SK-N-SH treated with all-trans-retinoic acid at 6 μM for 48 hours (cell line): ENCODE data around the gene ADARB2.

ENCODE experiments used
- ATAC-seq: fragments of 200-7000 bp; cut with Tn5 transposase; 3 replicates; pipeline ENCODE4 v1.9.1; 2020; ENCODE audit warnings: mild to moderate bottlenecking, moderate library complexity
- ARNTL ChIP-seq: fragments of 450-650 bp; formaldehyde crosslinking; IDR thresholded peaks from 2 replicates; pipeline ENCODE4 v1.5.0; 2020; ENCODE audit warnings: low read depth, mild to moderate bottlenecking, moderate library complexity, borderline replicate concordance
- BACH2 ChIP-seq: fragments of 250-450 bp; sonication (Bioruptor Pico); IDR thresholded peaks from 2 replicates; pipeline ENCODE4 v1.9.0; 2021; ENCODE audit warnings: mild to moderate bottlenecking, borderline replicate concordance
- CREB5 ChIP-seq: fragments of 250-450 bp; sonication (Bioruptor Pico); IDR thresholded peaks from 2 replicates; pipeline ENCODE4 v1.5.1; 2020; ENCODE audit warnings: low read depth, mild to moderate bottlenecking, moderate library complexity
- CSDC2 ChIP-seq: fragments of 250-450 bp; sonication (Bioruptor Pico); IDR thresholded peaks from 2 replicates; pipeline ENCODE4 v1.5.0; 2020; ENCODE audit warnings: mild to moderate bottlenecking, moderate library complexity
- CSRNP3 ChIP-seq: fragments of 250-450 bp; sonication (Bioruptor Pico); IDR thresholded peaks from 2 replicates; pipeline ENCODE4 v1.5.1; 2021; ENCODE audit warnings: mild to moderate bottlenecking, moderate library complexity
- ESRRG ChIP-seq: fragments of 250-450 bp; sonication (Bioruptor Pico); IDR thresholded peaks from 2 replicates; pipeline ENCODE4 v1.6.1; 2021; ENCODE audit warnings: mild to moderate bottlenecking
- GLIS3 ChIP-seq: fragments of 250-450 bp; sonication (Bioruptor Pico); IDR thresholded peaks from 2 replicates; pipeline ENCODE4 v1.5.0; 2020; ENCODE audit warnings: mild to moderate bottlenecking, moderate library complexity
- ISL1 ChIP-seq: fragments of 250-450 bp; sonication (Bioruptor Pico); IDR thresholded peaks from 2 replicates; pipeline ENCODE4 v2.1.2; 2022; ENCODE audit warnings: mild to moderate bottlenecking, moderate library complexity
- OSR1 ChIP-seq: fragments of 250-450 bp; sonication (Bioruptor Pico); IDR thresholded peaks from 2 replicates; pipeline ENCODE4 v1.8.0; 2022; ENCODE audit warnings: moderate library complexity, mild to moderate bottlenecking, inconsistent platforms
- PATZ1 ChIP-seq: fragments of 250-450 bp; sonication (Bioruptor Pico); IDR thresholded peaks from 2 replicates; pipeline ENCODE4 v1.8.0; 2020; ENCODE audit warnings: mild to moderate bottlenecking, moderate library complexity, borderline replicate concordance
- PPARA ChIP-seq: fragments of 250-450 bp; sonication (Bioruptor Pico); IDR thresholded peaks from 2 replicates; pipeline ENCODE4 v1.5.0; 2020; ENCODE audit warnings: mild to moderate bottlenecking, borderline replicate concordance
- RARB ChIP-seq: fragments of 250-450 bp; sonication (Bioruptor Pico); IDR thresholded peaks from 2 replicates; pipeline ENCODE4 v1.8.0; 2021; ENCODE audit warnings: mild to moderate bottlenecking, moderate library complexity
- SNAI2 ChIP-seq: fragments of 250-450 bp; sonication (Bioruptor Pico); IDR thresholded peaks from 2 replicates; pipeline ENCODE4 v1.5.0; 2020; ENCODE audit warnings: mild to moderate bottlenecking, moderate library complexity
- TCF4 ChIP-seq: fragments of 250-450 bp; sonication (Bioruptor Pico); IDR thresholded peaks from 2 replicates; pipeline ENCODE4 v1.8.0; 2021; ENCODE audit warnings: mild to moderate bottlenecking, moderate library complexity, borderline replicate concordance
- TOX ChIP-seq: fragments of 250-450 bp; sonication (Bioruptor Pico); IDR thresholded peaks from 2 replicates; pipeline ENCODE4 v1.8.0; 2021; ENCODE audit warnings: mild to moderate bottlenecking, moderate library complexity, borderline replicate concordance
- ZC3H10 ChIP-seq: fragments of 250-450 bp; sonication (Bioruptor Pico); IDR thresholded peaks from 2 replicates; pipeline ENCODE4 v1.5.1; 2021; ENCODE audit warnings: mild to moderate bottlenecking, moderate library complexity
- ZFP3 ChIP-seq: fragments of 250-450 bp; sonication (Bioruptor Pico); IDR thresholded peaks from 2 replicates; pipeline ENCODE4 v1.5.0; 2020; ENCODE audit warnings: mild to moderate bottlenecking, moderate library complexity
- ZFP30 ChIP-seq: fragments of 450-650 bp; formaldehyde crosslinking; IDR thresholded peaks from 2 replicates; pipeline ENCODE4 v1.5.0; 2022; ENCODE audit warnings: mild to moderate bottlenecking, moderate library complexity
- ZNF70 ChIP-seq: fragments of 450-650 bp; formaldehyde crosslinking; IDR thresholded peaks from 2 replicates; pipeline ENCODE4 v1.5.0; 2020; ENCODE audit warnings: mild to moderate bottlenecking, moderate library complexity
- ZNF8 ChIP-seq: fragments of 450-650 bp; formaldehyde crosslinking; IDR thresholded peaks from 2 replicates; pipeline ENCODE4 v1.5.0; 2020; ENCODE audit warnings: mild to moderate bottlenecking, moderate library complexity
- TF ChIP-seq, protein P1 (sequence below): fragments of 250-450 bp; sonication (Bioruptor Pico); IDR thresholded peaks from 2 replicates; pipeline ENCODE4 v1.5.0; 2020; ENCODE audit warnings: mild to moderate bottlenecking, moderate library complexity
- TF ChIP-seq, protein P2 (sequence below): fragments of 250-450 bp; sonication (Bioruptor Pico); IDR thresholded peaks from 2 replicates; pipeline ENCODE4 v1.8.0; 2021; ENCODE audit warnings: low read depth, mild to moderate bottlenecking, moderate library complexity, borderline replicate concordance

Gene ADARB2

GRCh38 chr10:1274701-1275544 lies 462.4 kb downstream of the ADARB2 start:
- TF ChIP-seq OSR1 (CRISPR knock-in tag): no peak
- TF ChIP-seq, protein P1, sequence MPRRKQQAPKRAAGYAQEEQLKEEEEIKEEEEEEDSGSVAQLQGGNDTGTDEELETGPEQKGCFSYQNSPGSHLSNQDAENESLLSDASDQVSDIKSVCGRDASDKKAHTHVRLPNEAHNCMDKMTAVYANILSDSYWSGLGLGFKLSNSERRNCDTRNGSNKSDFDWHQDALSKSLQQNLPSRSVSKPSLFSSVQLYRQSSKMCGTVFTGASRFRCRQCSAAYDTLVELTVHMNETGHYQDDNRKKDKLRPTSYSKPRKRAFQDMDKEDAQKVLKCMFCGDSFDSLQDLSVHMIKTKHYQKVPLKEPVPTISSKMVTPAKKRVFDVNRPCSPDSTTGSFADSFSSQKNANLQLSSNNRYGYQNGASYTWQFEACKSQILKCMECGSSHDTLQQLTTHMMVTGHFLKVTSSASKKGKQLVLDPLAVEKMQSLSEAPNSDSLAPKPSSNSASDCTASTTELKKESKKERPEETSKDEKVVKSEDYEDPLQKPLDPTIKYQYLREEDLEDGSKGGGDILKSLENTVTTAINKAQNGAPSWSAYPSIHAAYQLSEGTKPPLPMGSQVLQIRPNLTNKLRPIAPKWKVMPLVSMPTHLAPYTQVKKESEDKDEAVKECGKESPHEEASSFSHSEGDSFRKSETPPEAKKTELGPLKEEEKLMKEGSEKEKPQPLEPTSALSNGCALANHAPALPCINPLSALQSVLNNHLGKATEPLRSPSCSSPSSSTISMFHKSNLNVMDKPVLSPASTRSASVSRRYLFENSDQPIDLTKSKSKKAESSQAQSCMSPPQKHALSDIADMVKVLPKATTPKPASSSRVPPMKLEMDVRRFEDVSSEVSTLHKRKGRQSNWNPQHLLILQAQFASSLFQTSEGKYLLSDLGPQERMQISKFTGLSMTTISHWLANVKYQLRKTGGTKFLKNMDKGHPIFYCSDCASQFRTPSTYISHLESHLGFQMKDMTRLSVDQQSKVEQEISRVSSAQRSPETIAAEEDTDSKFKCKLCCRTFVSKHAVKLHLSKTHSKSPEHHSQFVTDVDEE (CRISPR knock-in tag): no peak
- TF ChIP-seq GLIS3: no peak
- no peak for TF ChIP-seq ARNTL
- TF ChIP-seq SNAI2 (CRISPR knock-in tag): no peak
- no peak for TF ChIP-seq ZFP3 (CRISPR knock-in tag)
- no peak for TF ChIP-seq ESRRG (CRISPR knock-in tag)
- no peak for TF ChIP-seq ISL1 (CRISPR knock-in tag)
- TF ChIP-seq PPARA (CRISPR knock-in tag): no peak
- TF ChIP-seq, protein P2, sequence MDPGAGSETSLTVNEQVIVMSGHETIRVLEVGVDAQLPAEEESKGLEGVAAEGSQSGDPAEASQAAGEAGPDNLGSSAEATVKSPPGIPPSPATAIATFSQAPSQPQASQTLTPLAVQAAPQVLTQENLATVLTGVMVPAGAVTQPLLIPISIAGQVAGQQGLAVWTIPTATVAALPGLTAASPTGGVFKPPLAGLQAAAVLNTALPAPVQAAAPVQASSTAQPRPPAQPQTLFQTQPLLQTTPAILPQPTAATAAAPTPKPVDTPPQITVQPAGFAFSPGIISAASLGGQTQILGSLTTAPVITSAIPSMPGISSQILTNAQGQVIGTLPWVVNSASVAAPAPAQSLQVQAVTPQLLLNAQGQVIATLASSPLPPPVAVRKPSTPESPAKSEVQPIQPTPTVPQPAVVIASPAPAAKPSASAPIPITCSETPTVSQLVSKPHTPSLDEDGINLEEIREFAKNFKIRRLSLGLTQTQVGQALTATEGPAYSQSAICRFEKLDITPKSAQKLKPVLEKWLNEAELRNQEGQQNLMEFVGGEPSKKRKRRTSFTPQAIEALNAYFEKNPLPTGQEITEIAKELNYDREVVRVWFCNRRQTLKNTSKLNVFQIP (CRISPR knock-in tag): no peak
- no peak for TF ChIP-seq TOX (CRISPR knock-in tag)
- TF ChIP-seq BACH2 (CRISPR knock-in tag): no peak
- no peak for TF ChIP-seq TCF4 (CRISPR knock-in tag)
- TF ChIP-seq CSDC2 (CRISPR knock-in tag): no peak
- TF ChIP-seq RARB (CRISPR knock-in tag): no peak
- no peak for TF ChIP-seq ZNF8 (CRISPR knock-in tag)
- TF ChIP-seq CSRNP3 (CRISPR knock-in tag): no peak
- no peak for ATAC-seq

GRCh38 chr10:1274111-1274661 lies 463.1 kb downstream of the ADARB2 start:
- TF ChIP-seq TCF4 (CRISPR knock-in tag) (no peak), ZNF70 (CRISPR knock-in tag) (no peak), ZFP3 (CRISPR knock-in tag) (no peak), OSR1 (CRISPR knock-in tag) (no peak), ZC3H10 (CRISPR knock-in tag) (no peak), CSDC2 (CRISPR knock-in tag) (no peak), CREB5 (CRISPR knock-in tag) (no peak), ISL1 (CRISPR knock-in tag) (no peak), TOX (CRISPR knock-in tag) (no peak), ESRRG (CRISPR knock-in tag) (no peak), ZNF8 (CRISPR knock-in tag) (no peak), SNAI2 (CRISPR knock-in tag) (no peak), ARNTL (no peak), ZFP30 (no peak), PATZ1 (no peak), BACH2 (CRISPR knock-in tag) (no peak)
- TF ChIP-seq, protein P1 (CRISPR knock-in tag): no peak
- TF ChIP-seq, all 23 proteins: peak for 0
- no peak for ATAC-seq
